ENCODE results near the gene ZMIZ1.

DNA sequence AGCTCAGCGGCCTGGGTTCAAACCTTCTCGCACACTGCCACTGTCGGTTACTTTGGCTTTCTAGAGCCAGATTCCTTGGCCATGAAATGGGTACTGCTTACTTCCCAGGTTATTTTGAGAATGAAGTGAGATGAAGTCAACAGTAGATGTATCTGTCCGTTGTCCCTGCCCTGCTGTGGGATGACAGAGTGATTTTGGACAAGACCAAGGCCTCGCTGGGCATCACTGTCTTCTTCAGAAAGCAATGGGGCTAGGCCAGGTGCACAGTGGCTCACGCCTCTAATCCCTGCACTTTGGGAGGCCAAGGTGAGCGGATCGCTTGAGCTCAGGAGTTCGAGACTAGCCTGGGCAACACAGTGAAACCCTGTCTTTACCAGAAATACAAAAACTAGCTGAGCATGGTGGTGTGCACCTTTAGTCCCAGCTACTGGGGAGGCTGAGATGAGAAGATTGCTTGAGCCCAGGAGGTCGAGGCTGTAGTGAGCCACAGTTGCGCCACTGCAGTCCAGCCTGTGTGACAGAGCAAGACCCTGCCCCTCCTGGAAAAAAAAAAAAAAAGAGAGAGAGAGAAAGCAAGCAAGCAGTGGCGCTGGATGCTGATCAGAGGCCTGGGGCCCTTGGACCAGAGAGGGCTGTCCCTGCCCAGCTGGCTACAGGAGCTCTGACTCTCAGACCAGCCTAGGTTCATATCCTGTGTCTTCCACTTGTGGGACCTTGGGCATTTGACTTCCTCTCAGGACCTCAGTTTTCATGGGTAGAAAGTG is 25.8 kb downstream of the ZMIZ1 start:
- no peak for TF ChIP-seq POLR2A (IDR thresholded peaks at IDR 0.05)
- TF ChIP-seq, protein P1, sequence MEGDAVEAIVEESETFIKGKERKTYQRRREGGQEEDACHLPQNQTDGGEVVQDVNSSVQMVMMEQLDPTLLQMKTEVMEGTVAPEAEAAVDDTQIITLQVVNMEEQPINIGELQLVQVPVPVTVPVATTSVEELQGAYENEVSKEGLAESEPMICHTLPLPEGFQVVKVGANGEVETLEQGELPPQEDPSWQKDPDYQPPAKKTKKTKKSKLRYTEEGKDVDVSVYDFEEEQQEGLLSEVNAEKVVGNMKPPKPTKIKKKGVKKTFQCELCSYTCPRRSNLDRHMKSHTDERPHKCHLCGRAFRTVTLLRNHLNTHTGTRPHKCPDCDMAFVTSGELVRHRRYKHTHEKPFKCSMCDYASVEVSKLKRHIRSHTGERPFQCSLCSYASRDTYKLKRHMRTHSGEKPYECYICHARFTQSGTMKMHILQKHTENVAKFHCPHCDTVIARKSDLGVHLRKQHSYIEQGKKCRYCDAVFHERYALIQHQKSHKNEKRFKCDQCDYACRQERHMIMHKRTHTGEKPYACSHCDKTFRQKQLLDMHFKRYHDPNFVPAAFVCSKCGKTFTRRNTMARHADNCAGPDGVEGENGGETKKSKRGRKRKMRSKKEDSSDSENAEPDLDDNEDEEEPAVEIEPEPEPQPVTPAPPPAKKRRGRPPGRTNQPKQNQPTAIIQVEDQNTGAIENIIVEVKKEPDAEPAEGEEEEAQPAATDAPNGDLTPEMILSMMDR (IDR thresholded peaks at IDR 0.05), result no peak

All from adrenal gland (tissue), 5 donors.